Measurements from ENCODE around the gene MMRN2.

DNA sequence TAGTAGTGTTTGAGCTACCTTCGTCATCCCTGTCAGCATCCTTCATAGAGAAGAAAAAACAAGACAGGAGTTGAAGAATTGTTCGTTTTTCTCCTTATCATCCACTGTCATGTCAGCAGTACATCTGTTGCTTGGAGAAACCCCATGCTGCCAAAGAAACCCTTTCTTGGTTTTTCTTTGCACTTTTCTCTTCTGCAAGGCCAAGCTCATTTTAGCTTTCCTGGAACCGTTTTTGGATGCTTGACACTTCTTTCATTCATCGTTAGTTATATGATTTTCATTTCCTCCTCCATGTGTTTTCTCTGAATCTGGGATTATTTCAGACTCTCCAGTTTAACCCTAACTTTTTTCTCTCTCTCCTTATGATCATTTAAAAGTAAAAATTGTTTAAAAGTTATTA is 58.9 kb downstream of the MMRN2 start:
- TF ChIP-seq TOX (CRISPR knock-in tag; IDR thresholded peaks at IDR 0.05; ENCODE audit: borderline replicate concordance) (no peak), ARNTL (CRISPR knock-in tag; IDR thresholded peaks at IDR 0.05; ENCODE audit: borderline replicate concordance, low read depth) (no peak), GLIS3 (CRISPR knock-in tag; IDR thresholded peaks at IDR 0.05) (no peak), CSDC2 (CRISPR knock-in tag; IDR thresholded peaks at IDR 0.05) (no peak), ZFP30 (CRISPR knock-in tag; IDR thresholded peaks at IDR 0.05) (no peak), BACH2 (CRISPR knock-in tag; IDR thresholded peaks at IDR 0.05; ENCODE audit: borderline replicate concordance) (no peak), ZNF565 (CRISPR knock-in tag; conservative IDR thresholded peaks at IDR 0.05; ENCODE audit: low read depth) (no peak)
- TF ChIP-seq, protein P1, sequence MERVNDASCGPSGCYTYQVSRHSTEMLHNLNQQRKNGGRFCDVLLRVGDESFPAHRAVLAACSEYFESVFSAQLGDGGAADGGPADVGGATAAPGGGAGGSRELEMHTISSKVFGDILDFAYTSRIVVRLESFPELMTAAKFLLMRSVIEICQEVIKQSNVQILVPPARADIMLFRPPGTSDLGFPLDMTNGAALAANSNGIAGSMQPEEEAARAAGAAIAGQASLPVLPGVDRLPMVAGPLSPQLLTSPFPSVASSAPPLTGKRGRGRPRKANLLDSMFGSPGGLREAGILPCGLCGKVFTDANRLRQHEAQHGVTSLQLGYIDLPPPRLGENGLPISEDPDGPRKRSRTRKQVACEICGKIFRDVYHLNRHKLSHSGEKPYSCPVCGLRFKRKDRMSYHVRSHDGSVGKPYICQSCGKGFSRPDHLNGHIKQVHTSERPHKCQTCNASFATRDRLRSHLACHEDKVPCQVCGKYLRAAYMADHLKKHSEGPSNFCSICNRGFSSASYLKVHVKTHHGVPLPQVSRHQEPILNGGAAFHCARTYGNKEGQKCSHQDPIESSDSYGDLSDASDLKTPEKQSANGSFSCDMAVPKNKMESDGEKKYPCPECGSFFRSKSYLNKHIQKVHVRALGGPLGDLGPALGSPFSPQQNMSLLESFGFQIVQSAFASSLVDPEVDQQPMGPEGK (CRISPR knock-in tag; IDR thresholded peaks at IDR 0.05; ENCODE audit: borderline replicate concordance) = no peak

Measured in SK-N-SH treated with all-trans-retinoic acid at 6 μM for 48 hours (cell line).